Caco-2 (cell line): Measurements from ENCODE around the gene PRKAG1. TPM values are rescaled to one million over a fixed set of nuclear protein-coding genes. Genes with fewer than 3 reads are reported as not detected.
A peak's percentile ranks its signal among the peaks of the same experiment; 100 is the strongest.

Experiments
- BruUV-seq: library from RNA; stranded (reverse); fragments of 400-500 nt; replicated peaks from 2 replicates; lab custom pipeline; 2021; lab: Mats Ljungman, UMichigan
- CTCF ChIA-PET: fragments of 300-600 bp; sonication (Branson Sonifier 250); formaldehyde crosslinking; loops from one replicate; lab custom pipeline; 2022; ENCODE audit warnings: antibody characterized with exemption; lab: Charles Lee
- POLR2A ChIA-PET: fragments of 300-600 bp; sonication (Branson Sonifier 250); formaldehyde crosslinking; loops from one replicate; lab custom pipeline; 2022; ENCODE audit warnings: antibody characterized with exemption; lab: Charles Lee
- DNase-seq, 2 experiments: peaks; one replicate each; pipeline versions ENCODE4 v3.0.0 to v3.0.0-alpha.2; 2020 to 2022
- H3K27me3 ChIP-seq: replicated peaks from 2 replicates; pipeline ENCODE4 v1.6.0; 2011; ENCODE audit warnings: low read length; ENCODE audit not compliant: control insufficient read depth, insufficient read depth
- H3K36me3 ChIP-seq: 2 replicates; pipeline ENCODE4 v1.5.1; 2011; ENCODE audit warnings: low read length; ENCODE audit not compliant: control insufficient read depth, insufficient read depth
- H3K4me1 ChIP-seq: fragments of 250-450 bp; sonication (Bioruptor Pico); 2 replicates; pipeline ENCODE4 v1.5.1; 2020; ENCODE audit warnings: mild to moderate bottlenecking
- H3K4me3 ChIP-seq: 2 replicates; pipeline ENCODE4 v1.5.1; 2011; ENCODE audit warnings: low read depth, mild to moderate bottlenecking, control low read depth, low read length
- H3K9me3 ChIP-seq: fragments of 250-450 bp; sonication (Bioruptor Pico); 2 replicates; pipeline ENCODE4 v1.5.1; 2020; ENCODE audit warnings: mild to moderate bottlenecking, moderate library complexity
- H3K27ac Mint-ChIP-seq: one replicate; pipeline ENCODE4 v1.8.0; 2022; ENCODE audit warnings: mixed read lengths; ENCODE audit not compliant: unreplicated experiment
- H3K27me3 Mint-ChIP-seq: one replicate; pipeline ENCODE4 v1.8.0; 2022; ENCODE audit warnings: mixed read lengths; ENCODE audit not compliant: insufficient read depth, unreplicated experiment
- H3K36me3 Mint-ChIP-seq: one replicate; pipeline ENCODE4 v1.8.0; 2022; ENCODE audit warnings: mild to moderate bottlenecking, mixed read lengths; ENCODE audit not compliant: insufficient read depth, unreplicated experiment
- H3K4me1 Mint-ChIP-seq: one replicate; pipeline ENCODE4 v1.8.0; 2022; ENCODE audit warnings: low read depth, mixed read lengths; ENCODE audit not compliant: unreplicated experiment
- H3K4me3 Mint-ChIP-seq: one replicate; pipeline ENCODE4 v1.8.0; 2022; ENCODE audit warnings: mild to moderate bottlenecking, moderate library complexity, mixed read lengths; ENCODE audit not compliant: unreplicated experiment
- H3K9me3 Mint-ChIP-seq: one replicate; pipeline ENCODE4 v1.8.0; 2022; ENCODE audit warnings: mixed read lengths; ENCODE audit not compliant: unreplicated experiment
- CTCF ChIP-seq, 2 experiments: fragments of 200-600 bp in 1 of 2; IDR thresholded peaks; 1 replicate in 1 of 2; 2 replicates in 1 of 2; pipeline versions ENCODE4 v1.5.1 to v1.8.0; 2011 to 2022; ENCODE audit warnings: antibody characterized with exemption in 1 of 2, control low read depth in 1 of 2, inconsistent platforms in 1 of 2, low read depth in 1 of 2, low read length in 1 of 2, mild to moderate bottlenecking in 1 of 2, moderate library complexity in 1 of 2; ENCODE audit not compliant: insufficient read depth in 1 of 2, severe bottlenecking in 1 of 2, unreplicated experiment in 1 of 2
- intact Hi-C: fragments of 100-400 bp; cut with micrococcal nuclease; formaldehyde crosslinking; loops from one replicate; pipeline ENCODE4 v1.10.0; 2022; ENCODE audit not compliant: unreplicated experiment
- total RNA-seq: library from RNA; stranded (reverse); gene quantifications from 2 replicates; pipeline ENCODE4 v1.2.3, GENCODE V29; 2022

PRKAG1 gene
- total RNA-seq, 1 experiment from 2014 or later: 60.3 TPM

GRCh38 chr12:48997719-48998496 lies 20.7 kb downstream of the PRKAG1 start:
- peaks cover 28% of the 10 kb centered on the region for H3K36me3 Mint-ChIP-seq
- POLR2A ChIA-PET: interaction anchor here (0.6 to 1.9 kb wide), 6 partner anchors 10 to 146 kb away, joined by 3 to 9 read pairs (median 5); partner anchors contain the start of genes DDX23 and PRKAG1
- H3K27me3 ChIP-seq: no peaks in the 10 kb centered on the region

GRCh38 chr12:48996794-48997718 lies 21.5 kb downstream of the PRKAG1 start:
- ChIA-PET POLR2A (interaction anchor here (0.5 to 1.9 kb wide), 6 partner anchors 11 to 145 kb away, joined by 3 to 7 read pairs (median 4); partner anchors contain the start of genes DDX23 and PRKAG1), CTCF (interaction anchor here (0.5 to 6.3 kb wide), 33 partner anchors 8 to 244 kb away, joined by 3 to 90 read pairs (median 6); partner anchors contain the start of genes ARF3, DDX23, FKBP11 and LMBR1L)
- no TSS peak for BruUV-seq
- Histone ChIP-seq H3K36me3 (no peaks in the 10 kb centered on the region), H3K27me3 (no peaks in the 10 kb centered on the region), H3K4me1 (peaks cover 28% of the 10 kb centered on the region), H3K9me3 (no peaks in the 10 kb centered on the region), H3K4me3 (peak overlapping the region; percentile 49)
- Mint-ChIP-seq H3K4me3 (peak overlapping the region; percentile 91), H3K36me3 (peaks cover 24% of the 10 kb centered on the region), H3K27ac (no peak overlapping the region), H3K4me1 (peaks cover 35% of the 10 kb centered on the region), H3K9me3 (no peaks in the 10 kb centered on the region), H3K27me3 (no peaks in the 10 kb centered on the region)
- peak; percentile 76 to 86 for DNase-seq
- TF ChIP-seq CTCF (IDR thresholded peaks at IDR 0.05; ENCODE audit: insufficient read depth in 1 of 2, low read depth in 1 of 2, low read length in 1 of 2, severe bottlenecking in 1 of 2, unreplicated experiment in 1 of 2): peak; percentile 57 to 97
- intact Hi-C loops: loop anchor here (5.0 kb wide), 1 partner anchor 60 kb away; no protein-coding TSS in a partner anchor

More at GRCh38 chr12:48997719-48998496, 20.7 kb downstream of the PRKAG1 start:
- CTCF ChIA-PET: interaction anchor here (0.5 to 6.3 kb wide), 17 partner anchors 10 to 145 kb away, joined by 3 to 90 read pairs (median 6); partner anchors contain the start of genes ARF3, PRKAG1 and WNT1
- TF ChIP-seq CTCF (IDR thresholded peaks at IDR 0.05; ENCODE audit: insufficient read depth in 1 of 2, low read depth in 1 of 2, low read length in 1 of 2, severe bottlenecking in 1 of 2, unreplicated experiment in 1 of 2): peak in 1 of 2 experiments; percentile 35
- Mint-ChIP-seq H3K4me1 (peaks cover 35% of the 10 kb centered on the region), H3K27me3 (no peaks in the 10 kb centered on the region), H3K9me3 (no peaks in the 10 kb centered on the region), H3K27ac (no peak overlapping the region), H3K4me3 (peak overlapping the region; percentile 91)
- Histone ChIP-seq H3K36me3 (no peaks in the 10 kb centered on the region), H3K4me1 (peaks cover 28% of the 10 kb centered on the region), H3K4me3 (peak overlapping the region; percentile 49), H3K9me3 (no peaks in the 10 kb centered on the region)
- DNase-seq: peak; percentile 76 to 87
- BruUV-seq: no TSS peak
- intact Hi-C loops: loop anchor here (5.0 kb wide), 1 partner anchor 61 kb away; no protein-coding TSS in a partner anchor
